HG02642 (cell line): Measurements from ENCODE around the gene COL5A1.
"Not testable (repeated sequence)": the region's sequence is repeated elsewhere in the genome, so short reads cannot be mapped to it uniquely, and the experiment has no call there.

Source experiments
- ATAC-seq: cut with Tn5 transposase; IDR thresholded peaks from one replicate; pipeline ENCODE4 v1.9.1; 2021; ENCODE audit warnings: mild to moderate bottlenecking; ENCODE audit not compliant: unreplicated experiment, poor library complexity

COL5A1 gene

GRCh38 chr9:134637696-134638501 lies 3.7 kb upstream of the COL5A1 start:
- no peak for ATAC-seq

- ATAC-seq: no peak
Observed at GRCh38 chr9:134638502-134639090, 3.0 kb upstream of the COL5A1 start.

GRCh38 chr9:134639994-134640393 lies 1.6 kb upstream of the COL5A1 start:
- no peak for ATAC-seq

GRCh38 chr9:134640506-134641172 lies 964 bp upstream of the COL5A1 start:
- no peak for ATAC-seq

DNA sequence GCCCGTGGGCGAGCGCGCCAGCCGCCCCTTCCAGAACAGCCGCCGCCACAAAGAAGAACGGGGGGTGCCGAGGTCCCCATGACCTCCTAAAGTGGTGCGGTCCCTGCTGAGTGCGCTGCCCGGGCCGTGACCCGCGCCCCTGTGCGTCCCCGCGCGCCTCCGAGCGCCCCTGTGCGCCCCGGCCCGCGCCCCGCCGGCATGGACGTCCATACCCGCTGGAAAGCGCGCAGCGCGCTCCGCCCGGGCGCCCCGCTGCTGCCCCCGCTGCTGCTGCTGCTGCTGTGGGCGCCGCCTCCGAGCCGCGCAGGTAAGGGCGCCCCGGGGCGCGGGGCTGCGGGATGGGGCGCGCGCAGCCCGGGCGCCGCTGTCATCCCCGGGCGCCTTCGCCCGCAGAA lies 384 bp downstream of the COL5A1 start:
- ATAC-seq: no peak

GRCh38 chr9:134642385-134643181 lies 980 bp downstream of the COL5A1 start:
- no peak for ATAC-seq

DNA sequence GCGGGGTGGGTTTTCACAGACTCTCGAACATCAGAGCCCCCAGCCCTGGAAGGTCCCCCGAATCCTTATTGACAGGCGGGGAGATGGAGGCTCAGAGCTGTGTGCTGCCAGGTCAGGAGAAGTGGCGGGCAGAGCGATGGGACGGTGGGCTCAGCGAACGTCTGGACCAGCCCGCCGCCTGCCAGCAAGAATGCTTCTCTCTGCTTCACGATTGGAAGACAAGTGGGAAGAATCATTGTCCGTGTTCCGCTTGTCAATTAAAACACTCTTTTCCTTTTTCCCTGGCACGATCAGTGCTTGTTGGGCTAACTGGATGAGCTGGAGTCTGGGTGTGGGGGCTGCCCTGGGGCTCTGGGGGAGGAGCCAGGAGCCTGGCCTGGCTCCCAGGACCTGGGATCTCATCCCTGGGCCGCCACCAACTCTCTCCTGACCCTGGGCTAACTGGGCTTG lies 1.6 kb downstream of the COL5A1 start:
- ATAC-seq: no peak

DNA sequence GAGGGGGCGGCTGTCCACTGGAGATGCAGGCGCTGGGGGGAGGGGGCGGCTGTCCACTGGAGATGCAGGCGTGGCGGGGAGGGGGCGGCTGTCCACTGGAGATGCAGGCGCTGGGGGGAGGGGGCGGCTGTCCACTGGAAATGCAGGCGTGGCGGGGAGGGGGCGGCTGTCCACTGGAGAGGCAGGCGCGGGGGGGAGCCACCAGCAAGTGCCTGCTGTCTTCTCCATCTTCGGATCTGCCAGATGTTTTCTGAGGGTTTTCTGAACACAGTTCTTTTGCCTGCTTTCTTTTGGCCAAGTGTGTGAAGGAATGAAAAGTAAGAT lies 2.8 kb downstream of the COL5A1 start:
- not testable (repeated sequence) for ATAC-seq

GRCh38 chr9:134644725-134645606 lies 3.4 kb downstream of the COL5A1 start:
- no peak for ATAC-seq

DNA sequence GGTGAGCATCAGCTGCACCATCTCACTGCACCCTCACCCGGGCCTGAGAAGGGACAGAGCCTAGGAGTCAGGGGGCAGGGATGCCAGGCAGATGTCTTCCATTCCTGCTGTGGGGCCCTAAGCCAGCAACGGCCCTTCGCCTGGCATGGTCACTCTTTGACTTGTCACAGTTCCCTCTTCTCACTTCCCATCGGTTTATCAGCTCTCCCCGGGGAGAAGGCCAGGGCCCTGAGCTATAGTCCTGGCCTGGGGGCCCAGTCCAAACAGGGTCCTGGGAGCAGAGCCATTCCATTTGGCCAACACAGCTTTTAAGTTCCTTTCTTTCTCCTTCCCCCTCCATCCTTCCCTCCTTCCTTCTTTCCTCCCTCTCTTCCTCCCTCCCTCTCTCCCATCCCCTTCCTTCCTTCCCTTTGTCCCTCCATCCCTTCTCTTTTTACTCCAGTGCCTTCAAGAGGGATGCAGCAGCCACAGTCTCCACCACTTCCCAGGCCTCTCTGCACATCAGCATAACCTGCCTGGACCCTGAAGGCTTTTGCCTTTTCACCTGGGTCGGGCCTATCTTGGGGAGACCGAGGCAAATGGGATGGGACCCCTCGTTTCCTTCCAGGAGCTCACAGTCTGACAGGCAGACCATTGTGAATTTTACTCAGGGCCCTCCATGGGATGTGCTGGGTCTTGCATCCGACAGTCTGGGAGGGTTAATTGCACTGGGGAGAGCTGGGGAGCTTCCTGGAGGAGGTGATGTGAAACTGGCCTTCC lies 4.2 kb downstream of the COL5A1 start:
- no peak for ATAC-seq

GRCh38 chr9:134647359-134648080 lies 5.9 kb downstream of the COL5A1 start:
- no peak for ATAC-seq

DNA sequence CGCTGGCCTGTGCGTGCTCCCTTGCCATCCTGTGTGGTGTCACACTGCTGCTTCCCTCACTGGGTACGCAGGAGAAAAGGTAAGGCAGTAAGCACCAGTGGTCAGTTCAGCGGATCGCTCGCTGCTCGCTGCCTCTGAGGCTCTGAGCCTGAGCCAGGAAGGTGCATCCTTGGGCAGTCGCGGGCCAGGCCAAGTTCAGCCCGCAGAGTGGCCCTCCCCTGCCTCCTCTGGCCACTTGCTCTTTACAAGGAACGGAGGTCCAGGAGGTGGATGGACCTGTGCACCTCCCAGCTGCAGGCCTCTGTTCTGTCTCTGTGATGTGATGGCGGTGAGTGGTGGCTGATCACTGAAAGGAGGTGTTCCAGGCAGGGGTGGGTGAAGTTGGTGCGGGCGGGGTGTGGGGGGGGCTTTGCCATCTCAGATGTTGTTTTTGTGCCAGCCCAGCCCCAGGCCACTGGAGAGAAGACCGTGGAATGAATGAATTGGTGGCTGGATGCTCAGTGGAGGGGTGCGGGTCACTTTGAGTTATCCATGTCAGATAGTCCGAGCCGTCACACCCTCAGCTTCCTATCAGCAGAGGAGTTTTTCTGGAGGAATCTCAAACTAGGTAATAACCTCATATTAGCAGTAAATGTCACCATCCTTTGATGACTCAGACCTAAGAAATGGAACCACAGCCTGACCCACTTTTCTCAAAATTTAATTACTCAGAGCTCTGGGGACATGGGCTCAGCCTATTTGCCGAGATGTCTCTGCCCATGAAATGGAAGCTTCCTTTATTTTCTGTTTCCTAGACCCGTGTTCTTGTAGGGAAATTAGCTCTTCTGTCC lies 7.3 kb downstream of the COL5A1 start:
- no peak for ATAC-seq

DNA sequence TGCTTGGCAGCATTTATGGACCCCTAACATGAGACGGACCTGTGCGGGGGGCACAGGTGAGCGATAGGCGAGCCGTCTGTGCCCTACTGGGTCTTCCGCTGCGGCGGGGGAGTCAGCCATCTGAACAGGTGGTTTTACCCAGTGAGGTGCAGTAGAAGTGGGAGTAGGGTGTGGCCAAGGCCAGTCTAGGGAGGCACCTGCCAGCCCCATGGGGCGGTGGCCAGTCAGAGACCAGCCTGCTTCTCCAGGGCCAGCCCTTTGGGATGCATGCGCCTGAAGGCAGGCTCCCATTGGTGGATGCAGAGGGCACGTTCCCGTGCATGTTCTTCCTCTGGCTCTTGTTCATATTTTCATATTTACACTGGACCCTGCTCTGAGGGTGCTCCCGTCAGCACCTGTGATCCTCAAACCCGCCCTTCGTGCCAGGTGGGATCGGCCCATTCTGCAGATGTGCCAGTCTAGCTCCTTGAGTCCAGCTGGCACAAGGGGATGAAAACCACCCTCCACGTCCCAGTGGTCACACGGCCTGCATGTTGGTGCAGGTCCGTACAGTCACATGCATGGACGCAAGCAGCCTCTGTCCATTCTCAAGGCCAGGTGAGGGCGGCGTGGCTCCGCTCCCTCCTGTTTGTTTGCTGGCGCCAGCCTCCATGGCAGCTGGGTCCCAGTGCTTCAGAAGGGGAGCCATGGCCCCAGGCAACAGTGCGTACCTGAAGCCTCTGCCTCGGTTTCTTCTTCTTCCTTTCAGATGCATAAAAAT lies 9.0 kb downstream of the COL5A1 start:
- no peak for ATAC-seq

DNA sequence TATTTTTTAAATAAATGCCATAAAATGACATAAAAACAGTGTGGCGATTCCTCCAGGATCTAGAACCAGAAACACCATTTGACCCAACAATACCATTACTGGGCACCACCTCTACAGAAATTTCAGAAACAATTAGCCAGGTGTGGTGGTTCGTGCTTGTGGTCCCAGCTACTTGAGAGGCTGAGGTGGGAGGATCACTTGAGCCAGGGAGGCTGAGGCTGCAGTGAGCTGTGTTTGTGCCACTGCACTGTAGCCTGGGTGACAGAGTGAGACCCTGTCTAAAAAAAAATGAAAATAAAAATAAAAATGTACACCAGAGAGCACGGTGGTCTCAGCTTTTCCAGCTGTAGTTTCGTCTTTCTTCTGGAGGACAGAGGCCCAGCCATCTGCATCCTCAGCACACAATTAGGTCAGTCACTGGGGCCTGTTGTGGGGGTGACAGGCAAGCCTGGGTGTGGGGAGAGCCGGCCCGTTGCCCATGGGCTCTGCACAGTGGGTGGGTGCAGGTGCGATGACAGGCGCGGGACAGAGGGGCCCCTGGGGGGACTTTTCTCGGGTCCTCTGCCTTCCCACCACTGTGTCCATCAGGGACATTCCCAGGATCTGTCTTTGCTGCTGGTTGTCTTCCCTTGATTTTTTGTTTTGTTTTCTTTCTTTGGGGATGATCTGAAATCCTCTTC lies 9.8 kb downstream of the COL5A1 start:
- ATAC-seq: no peak

GRCh38 chr9:134652291-134653225 lies 11.0 kb downstream of the COL5A1 start:
- ATAC-seq: no peak
